Hepatic stellate cell (primary cell): ENCODE data around the gene CDKAL1.
"Not testable (repeated sequence)": the region's sequence is repeated elsewhere in the genome, so short reads cannot be mapped to it uniquely, and the experiment has no call there.

Source experiments
- DNase-seq: peaks from one replicate; pipeline ENCODE4 v3.0.0; 2011; ENCODE audit warnings: low spot score

The CDKAL1 gene

GRCh38 chr6:20708367-20709124 is 174.3 kb downstream of the CDKAL1 start:
- no peak for DNase-seq

- DNase-seq: no peak
Measured at GRCh38 chr6:20709451-20709850, 175.2 kb downstream of the CDKAL1 start.

GRCh38 chr6:20710341-20710740 is 176.1 kb downstream of the CDKAL1 start:
- no peak for DNase-seq

- DNase-seq: no peak
Measured at GRCh38 chr6:20711518-20711917, 177.3 kb downstream of the CDKAL1 start.

- DNase-seq: no peak
Measured at GRCh38 chr6:20712011-20712410, 177.8 kb downstream of the CDKAL1 start.

GRCh38 chr6:20715135-20715806 is 181.0 kb downstream of the CDKAL1 start:
- DNase-seq: no peak

GRCh38 chr6:20716865-20717264 is 182.6 kb downstream of the CDKAL1 start:
- DNase-seq: no peak

- no peak for DNase-seq
Measured at GRCh38 chr6:20717743-20718142, 183.5 kb downstream of the CDKAL1 start.

- no peak for DNase-seq
Measured at GRCh38 chr6:20718705-20719653, 184.7 kb downstream of the CDKAL1 start.

- no peak for DNase-seq
Measured at GRCh38 chr6:20719980-20720379, 185.7 kb downstream of the CDKAL1 start.

GRCh38 chr6:20721121-20721520 is 186.9 kb downstream of the CDKAL1 start:
- DNase-seq: not testable (repeated sequence)

- DNase-seq: no peak
Measured at GRCh38 chr6:20722455-20722854, 188.2 kb downstream of the CDKAL1 start.

- DNase-seq: no peak
Measured at GRCh38 chr6:20723236-20723635, 189.0 kb downstream of the CDKAL1 start.

GRCh38 chr6:20724443-20725190 is 190.4 kb downstream of the CDKAL1 start:
- no peak for DNase-seq

GRCh38 chr6:20725235-20725634 is 191.0 kb downstream of the CDKAL1 start:
- DNase-seq: not testable (repeated sequence)

- DNase-seq: no peak
Measured at GRCh38 chr6:20729086-20729485, 194.8 kb downstream of the CDKAL1 start.

GRCh38 chr6:20732362-20732761 is 198.1 kb downstream of the CDKAL1 start:
- not testable (repeated sequence) for DNase-seq

- no peak for DNase-seq
Measured at GRCh38 chr6:20732896-20733295, 198.6 kb downstream of the CDKAL1 start.

- DNase-seq: no peak
Measured at GRCh38 chr6:20737912-20738311, 203.7 kb downstream of the CDKAL1 start.

GRCh38 chr6:20740088-20740487 is 205.8 kb downstream of the CDKAL1 start:
- no peak for DNase-seq

GRCh38 chr6:20740727-20741126 is 206.5 kb downstream of the CDKAL1 start:
- DNase-seq: no peak

GRCh38 chr6:20741490-20741889 is 207.2 kb downstream of the CDKAL1 start:
- DNase-seq: no peak
